HL-60 (cell line): ENCODE results near the gene SORCS1.

Source experiments
- DNase-seq, 2 experiments: peaks; one replicate each; pipeline ENCODE4 v3.0.0-alpha.2; 2010 to 2020; ENCODE audit warnings: low read depth in 1 of 2, low spot score in 1 of 2
- H3K27ac ChIP-seq: fragments of 250-450 bp; sonication (Bioruptor Pico); replicated peaks from 2 replicates; pipeline ENCODE4 v1.5.1; 2020; ENCODE audit warnings: mild to moderate bottlenecking, moderate library complexity
- H3K27me3 ChIP-seq: fragments of 250-450 bp; sonication (Bioruptor Pico); 2 replicates; pipeline ENCODE4 v1.5.1; 2021; ENCODE audit warnings: mild to moderate bottlenecking, moderate library complexity; ENCODE audit not compliant: insufficient read depth, poor library complexity, severe bottlenecking
- H3K4me3 ChIP-seq: replicated peaks from 2 replicates; pipeline ENCODE4 v1.5.1; 2011; ENCODE audit warnings: mild to moderate bottlenecking, control low read depth, low read length; ENCODE audit not compliant: insufficient read depth
- CTCF ChIP-seq: IDR thresholded peaks from one replicate; pipeline ENCODE4 v1.5.1; 2011; ENCODE audit warnings: low read length, control low read depth, inconsistent platforms; ENCODE audit not compliant: insufficient read depth
- GABPA ChIP-seq: IDR thresholded peaks from 2 replicates; pipeline ENCODE4 v1.6.1; 2012; ENCODE audit warnings: low read depth
- POLR2AphosphoS5 ChIP-seq: IDR thresholded peaks from 2 replicates; pipeline ENCODE4 v1.6.1; 2012; ENCODE audit warnings: low read depth
- REST ChIP-seq: IDR thresholded peaks from 2 replicates; pipeline ENCODE4 v1.6.1; 2012; ENCODE audit warnings: low read depth; ENCODE audit not compliant: insufficient replicate concordance
- SPI1 ChIP-seq: IDR thresholded peaks from 2 replicates; pipeline ENCODE4 v1.6.1; 2012; ENCODE audit warnings: low read depth, mild to moderate bottlenecking, borderline replicate concordance

Gene SORCS1

GRCh38 chr10:106593876-106594275 is 570.6 kb downstream of the SORCS1 start:
- TF ChIP-seq GABPA (no peak), REST (no peak), SPI1 (no peak), CTCF (no peak), POLR2AphosphoS5 (no peak)
- H3K27ac ChIP-seq, result no peak overlapping the region
- H3K4me3 ChIP-seq, result no peak overlapping the region
- DNase-seq, result no peak
- no peaks in the 10 kb centered on the region for H3K27me3 ChIP-seq

GRCh38 chr10:106592396-106592795 is 572.1 kb downstream of the SORCS1 start:
- Histone ChIP-seq H3K4me3 (no peak overlapping the region), H3K27ac (no peak overlapping the region), H3K27me3 (no peaks in the 10 kb centered on the region)
- DNase-seq, result no peak
- TF ChIP-seq POLR2AphosphoS5 (no peak), REST (no peak), SPI1 (no peak), CTCF (no peak), GABPA (no peak)

GRCh38 chr10:106582291-106582690 is 582.2 kb downstream of the SORCS1 start:
- no peak for TF ChIP-seq CTCF
- no peak for TF ChIP-seq GABPA
- TF ChIP-seq SPI1, result no peak
- TF ChIP-seq POLR2AphosphoS5, result no peak
- TF ChIP-seq REST, result no peak
- H3K4me3 ChIP-seq, result no peak overlapping the region
- H3K27me3 ChIP-seq, result no peaks in the 10 kb centered on the region
- DNase-seq, result no peak
- no peak overlapping the region for H3K27ac ChIP-seq
